Renal cortex interstitium (tissue), 15 donors: ENCODE results near the gene IRF8. TPM values are rescaled to one million over a fixed set of nuclear protein-coding genes. Genes with fewer than 3 reads are reported as not detected.
"Not testable (repeated sequence)": the region's sequence is repeated elsewhere in the genome, so short reads cannot be mapped to it uniquely, and the experiment has no call there.

ENCODE experiments used
- DNase-seq, 11 donors: peaks; one replicate each; pipeline ENCODE4 v3.0.0-alpha.2; 2013; ENCODE audit warnings: low read depth in 9 of 11, low spot score in 4 of 11; ENCODE audit errors: extremely low read depth in 1 of 11
- long read RNA-seq, 16 experiments: transcript quantifications; one replicate each; lab custom pipeline, GENCODE V29; 2026
- polyA plus RNA-seq, 3 donors: library from polyadenylated mRNA; unstranded; fragments of 120-200 nt; gene quantifications; one replicate each; pipeline ENCODE4 v1.2.1, GENCODE V29; 2013; ENCODE audit not compliant: insufficient read length in 3 of 3

The IRF8 gene
- polyA plus RNA-seq: 1 to 10 TPM; 3.3 to 6.5 (median 5.8) TPM
- long read RNA-seq, donor 1: 0 reads
- long read RNA-seq, donor 2: 0 reads
- long read RNA-seq, donor 3, partial matches to known transcripts: 0 of 3 reads
- long read RNA-seq, donor 3, other reads (novel, unspliced or antisense): 0 of 3 reads
- long read RNA-seq, donor 4, partial matches to known transcripts: 0 of 1 reads
- long read RNA-seq, donor 4, other reads (novel, unspliced or antisense): 0 of 1 reads
- long read RNA-seq, donor 5: 0 reads
- long read RNA-seq, donor 6, partial matches to known transcripts: 0 of 2 reads
- long read RNA-seq, donor 6, other reads (novel, unspliced or antisense): 0 of 2 reads
- long read RNA-seq, donor 7, partial matches to known transcripts: 0 of 3 reads
- long read RNA-seq, donor 7, other reads (novel, unspliced or antisense): 0 of 3 reads
- long read RNA-seq, donor 8: 0 reads
- long read RNA-seq, donor 9: 0 reads
- long read RNA-seq, donor 10: 0 reads
- long read RNA-seq, donor 11: 0 reads
- long read RNA-seq, donor 12: 0 reads
- long read RNA-seq, donor 13: 0 reads
- long read RNA-seq, donor 14: 0 reads
- long read RNA-seq, donor 15: 0 reads
- long read RNA-seq, donor 16, partial matches to known transcripts: 0 of 1 reads
- long read RNA-seq, donor 16, other reads (novel, unspliced or antisense): 0 of 1 reads

- DNase-seq: peak in 6 of 11 donors; percentile 42 to 68 (median 56)
These were observed at the start of gene IRF8 for GRCh38 chr16:85898521-85899442. TSS of gene IRF8 (plus strand) at chr16:85899162. CDS start at chr16:85903016, 3,854 bp downstream.

DNA sequence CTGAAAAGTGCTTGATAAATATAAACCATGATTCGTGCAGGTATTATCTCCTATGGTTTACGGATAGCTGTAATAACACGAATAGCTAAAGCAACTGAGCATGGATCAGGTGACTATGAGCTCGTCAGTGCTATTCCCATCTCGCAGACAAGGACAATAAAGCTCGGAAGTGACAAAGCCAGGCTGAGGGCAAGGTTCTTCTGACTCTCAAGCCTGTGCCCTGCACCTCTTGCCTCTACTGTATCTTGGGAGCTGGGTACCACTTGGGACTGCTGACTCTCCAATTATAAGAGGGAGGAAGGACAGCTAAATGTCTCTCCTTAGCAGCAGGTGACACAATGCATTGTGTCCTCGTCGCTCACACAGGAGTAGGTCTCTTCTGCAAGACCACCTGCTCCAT lies 49.6 kb upstream of the IRF8 start:
- no peak for DNase-seq

- DNase-seq: no peak
These were observed 48.5 kb upstream of the IRF8 start for GRCh38 chr16:85850344-85850880.

DNA sequence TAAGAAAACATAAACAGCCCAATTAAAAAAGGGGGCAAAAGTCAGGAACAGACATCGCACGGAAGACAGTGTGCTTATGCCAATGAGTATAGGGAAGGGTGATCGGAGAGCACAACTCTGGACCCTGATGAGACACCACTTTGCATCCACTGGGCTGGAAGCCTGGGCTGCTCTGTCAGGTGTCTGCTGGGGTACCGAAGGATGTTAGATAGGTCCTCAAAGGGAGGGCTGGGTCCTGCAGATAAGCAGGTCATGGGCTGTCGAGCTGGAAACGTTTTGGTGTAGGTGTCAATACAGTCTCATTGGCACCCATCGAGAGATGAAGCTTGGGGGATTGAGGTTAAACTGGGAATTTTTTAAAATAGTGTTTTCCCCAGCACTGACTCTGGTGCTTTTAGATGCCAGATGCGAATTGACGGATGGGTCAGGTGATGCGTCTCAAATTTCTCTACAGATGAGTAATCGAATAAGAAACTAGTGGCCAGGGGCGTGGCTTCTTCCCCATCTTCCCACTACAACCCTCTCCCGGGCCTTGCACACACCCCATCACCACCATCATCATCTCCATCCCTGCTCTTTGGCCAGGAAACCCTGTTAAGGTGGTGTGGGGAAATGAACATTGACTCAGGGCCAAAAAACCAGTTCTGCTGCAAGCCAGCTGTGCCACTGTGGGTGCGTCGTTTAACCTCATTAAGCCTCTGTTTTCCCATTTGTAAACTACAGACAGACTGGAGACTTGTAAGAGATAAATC lies 47.8 kb upstream of the IRF8 start:
- DNase-seq: no peak

DNA sequence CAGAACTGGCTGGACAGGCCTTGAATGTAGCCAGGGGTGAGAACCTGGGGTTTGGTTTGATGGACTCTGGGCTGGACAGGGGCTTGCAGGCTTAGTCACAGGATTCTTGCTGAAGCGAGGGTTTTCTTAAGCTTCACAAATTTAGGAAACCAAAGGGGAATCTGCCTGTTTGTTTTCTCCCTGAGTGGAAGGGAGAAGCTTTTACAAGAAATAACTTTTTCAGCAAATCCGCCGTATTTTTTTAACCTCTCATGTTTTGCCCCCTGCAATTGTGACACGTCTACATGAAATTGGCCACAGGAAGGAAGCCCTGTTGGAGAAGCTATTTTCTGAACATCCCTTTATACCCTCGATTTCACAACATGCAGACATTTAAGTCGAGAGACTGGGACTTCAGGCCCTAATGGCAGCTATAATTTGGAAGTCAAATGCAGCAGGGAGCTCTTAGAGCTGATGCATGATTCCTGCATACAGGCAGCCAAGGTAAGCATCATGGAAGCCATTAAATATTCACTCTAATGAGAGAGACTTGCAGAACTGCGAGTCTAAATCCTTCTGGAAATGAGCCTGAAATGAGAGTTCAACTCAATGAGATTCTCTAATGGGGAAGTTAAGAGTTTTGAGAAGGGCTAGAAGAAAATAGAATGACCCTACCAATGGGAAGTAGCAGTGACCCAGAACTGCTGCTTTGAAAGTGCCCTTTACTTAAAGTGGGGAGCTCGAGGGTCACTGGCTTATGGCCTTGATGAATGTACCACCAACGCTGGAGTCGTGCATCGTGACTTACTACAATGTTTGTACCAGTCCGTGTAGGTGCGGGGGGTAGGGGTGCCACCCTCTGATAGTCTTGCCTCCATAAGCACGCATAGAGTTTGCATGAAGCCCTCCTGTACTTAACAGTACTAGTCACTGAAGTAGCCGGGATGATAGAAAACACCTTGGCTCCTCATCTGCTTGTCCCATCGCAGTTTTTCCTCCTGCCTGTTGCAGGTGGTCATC lies 45.1 kb upstream of the IRF8 start:
- no peak for DNase-seq

GRCh38 chr16:85854935-85855334 lies 44.0 kb upstream of the IRF8 start:
- no peak for DNase-seq

DNA sequence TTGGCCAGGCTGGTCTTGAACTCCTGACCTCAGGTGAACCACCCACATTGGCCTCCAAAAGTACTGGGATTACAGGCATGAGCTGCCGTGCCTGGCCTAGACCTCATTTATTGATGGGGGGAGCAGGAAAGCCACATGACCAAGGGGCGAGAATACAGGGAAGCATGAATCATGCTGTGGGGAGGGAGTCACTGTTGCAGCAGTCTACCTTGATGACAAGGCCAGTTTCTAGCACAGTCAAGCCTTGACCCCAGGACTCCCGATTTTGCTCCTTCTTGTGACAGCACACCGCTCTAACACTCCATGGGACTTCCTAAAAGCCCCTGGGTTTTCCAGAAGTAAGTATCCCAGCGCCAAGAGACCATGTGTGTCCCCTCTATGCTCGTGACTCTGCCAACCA lies 42.9 kb upstream of the IRF8 start:
- no peak for DNase-seq

DNA sequence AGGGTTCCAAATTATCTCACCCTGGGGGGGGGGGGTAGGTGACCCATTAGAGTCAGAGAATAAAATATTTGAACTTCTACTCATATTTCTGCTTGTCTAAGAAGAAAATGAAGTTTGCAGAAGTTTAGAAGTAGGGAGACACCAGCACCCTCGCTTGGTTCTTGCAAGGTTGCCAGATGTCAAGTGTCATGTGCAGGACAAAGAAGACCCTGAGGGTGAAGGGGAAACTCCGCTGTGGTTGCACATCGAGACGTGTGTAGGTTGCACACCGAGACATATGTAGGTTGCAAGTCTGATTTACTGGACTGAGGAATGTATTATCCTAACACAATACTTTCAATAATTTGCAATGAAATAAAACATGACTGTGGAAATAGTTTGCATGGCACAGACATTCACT lies 42.4 kb upstream of the IRF8 start:
- no peak for DNase-seq

- no peak for DNase-seq
These were observed 41.6 kb upstream of the IRF8 start for GRCh38 chr16:85857406-85857805.

- DNase-seq: not testable (repeated sequence)
These were observed 40.4 kb upstream of the IRF8 start for GRCh38 chr16:85858571-85858970.

GRCh38 chr16:85858984-85859817 lies 39.8 kb upstream of the IRF8 start:
- DNase-seq: no peak

- DNase-seq: no peak
These were observed 39.2 kb upstream of the IRF8 start for GRCh38 chr16:85859818-85860125.

DNA sequence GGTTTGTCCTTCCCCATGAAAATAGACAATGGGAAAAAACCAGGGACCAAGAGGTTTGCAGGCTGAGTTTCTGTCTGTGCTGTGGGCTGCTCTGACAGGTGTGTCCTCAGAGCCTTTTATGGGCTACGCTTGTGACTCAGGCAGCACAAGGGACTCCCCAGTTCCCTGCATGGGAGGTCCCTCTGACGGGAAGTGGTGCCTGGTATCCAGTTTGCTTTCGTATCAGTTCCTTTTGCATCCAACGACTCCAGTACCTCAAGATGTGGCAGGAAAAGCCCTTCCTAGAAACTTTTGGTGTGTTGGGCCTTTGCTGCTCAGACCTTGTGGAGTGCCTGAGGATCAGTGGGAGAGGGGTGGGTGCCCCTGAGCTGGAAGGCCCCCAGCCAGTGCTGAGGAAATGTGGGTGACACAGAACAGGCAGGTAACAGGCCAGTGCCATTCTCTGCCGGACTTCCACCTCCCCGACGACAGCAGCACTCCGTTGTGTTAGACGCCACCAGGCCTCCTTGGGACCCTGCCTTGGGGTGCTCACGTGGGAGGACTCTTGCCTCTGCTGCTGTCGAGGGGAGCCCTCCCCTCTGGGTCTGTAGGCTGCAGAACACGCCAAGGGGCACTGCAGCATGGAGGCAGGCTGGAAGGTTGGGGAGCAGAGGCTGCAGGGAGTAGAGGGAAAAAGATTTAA lies 38.4 kb upstream of the IRF8 start:
- DNase-seq: no peak

GRCh38 chr16:85861095-85861825 lies 37.7 kb upstream of the IRF8 start:
- no peak for DNase-seq
